Measurements from ENCODE around the gene ZNF430. TPM values are rescaled to one million over a fixed set of nuclear protein-coding genes. Genes with fewer than 3 reads are reported as not detected.

ZNF430 gene
- total RNA-seq, 1 donor from 2014 or later, result 3.1 TPM

DNA sequence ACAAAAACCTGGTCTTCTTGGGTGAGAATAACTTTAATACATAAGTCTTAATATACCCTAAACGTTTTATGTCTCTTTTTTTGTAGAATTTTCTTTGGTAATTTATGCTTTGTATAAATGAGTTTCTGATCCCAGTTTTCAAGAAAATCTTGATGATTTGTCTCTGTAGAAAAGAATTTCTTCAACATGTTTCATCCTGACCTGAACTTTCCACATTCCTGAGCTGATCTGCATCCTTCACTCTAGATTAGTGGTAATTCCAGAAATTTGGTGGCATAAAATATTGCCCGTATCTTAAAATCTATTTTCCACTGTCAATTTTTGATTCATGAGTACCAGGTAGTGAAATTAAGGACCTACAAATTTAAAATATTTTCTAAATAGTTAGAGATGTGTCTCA, 77.8 kb downstream of the ZNF430 start:
- Histone ChIP-seq H3K4me1 (no peaks in the 10 kb centered on the region), H3K4me3 (no peak overlapping the region), H3K9me3 (replicated peaks) (no peaks in the 10 kb centered on the region), H3K36me3 (peaks cover 8% of the 10 kb centered on the region), H3K27ac (replicated peaks) (no peak overlapping the region), H3K27me3 (ENCODE audit: low read depth) (no peaks in the 10 kb centered on the region)
- intact Hi-C loops (cut with micrococcal nuclease), result no loop called here
- no peak for DNase-seq
- TF ChIP-seq, protein P1, sequence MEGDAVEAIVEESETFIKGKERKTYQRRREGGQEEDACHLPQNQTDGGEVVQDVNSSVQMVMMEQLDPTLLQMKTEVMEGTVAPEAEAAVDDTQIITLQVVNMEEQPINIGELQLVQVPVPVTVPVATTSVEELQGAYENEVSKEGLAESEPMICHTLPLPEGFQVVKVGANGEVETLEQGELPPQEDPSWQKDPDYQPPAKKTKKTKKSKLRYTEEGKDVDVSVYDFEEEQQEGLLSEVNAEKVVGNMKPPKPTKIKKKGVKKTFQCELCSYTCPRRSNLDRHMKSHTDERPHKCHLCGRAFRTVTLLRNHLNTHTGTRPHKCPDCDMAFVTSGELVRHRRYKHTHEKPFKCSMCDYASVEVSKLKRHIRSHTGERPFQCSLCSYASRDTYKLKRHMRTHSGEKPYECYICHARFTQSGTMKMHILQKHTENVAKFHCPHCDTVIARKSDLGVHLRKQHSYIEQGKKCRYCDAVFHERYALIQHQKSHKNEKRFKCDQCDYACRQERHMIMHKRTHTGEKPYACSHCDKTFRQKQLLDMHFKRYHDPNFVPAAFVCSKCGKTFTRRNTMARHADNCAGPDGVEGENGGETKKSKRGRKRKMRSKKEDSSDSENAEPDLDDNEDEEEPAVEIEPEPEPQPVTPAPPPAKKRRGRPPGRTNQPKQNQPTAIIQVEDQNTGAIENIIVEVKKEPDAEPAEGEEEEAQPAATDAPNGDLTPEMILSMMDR (IDR thresholded peaks at IDR 0.05; ENCODE audit: borderline replicate concordance), result no peak

DNA sequence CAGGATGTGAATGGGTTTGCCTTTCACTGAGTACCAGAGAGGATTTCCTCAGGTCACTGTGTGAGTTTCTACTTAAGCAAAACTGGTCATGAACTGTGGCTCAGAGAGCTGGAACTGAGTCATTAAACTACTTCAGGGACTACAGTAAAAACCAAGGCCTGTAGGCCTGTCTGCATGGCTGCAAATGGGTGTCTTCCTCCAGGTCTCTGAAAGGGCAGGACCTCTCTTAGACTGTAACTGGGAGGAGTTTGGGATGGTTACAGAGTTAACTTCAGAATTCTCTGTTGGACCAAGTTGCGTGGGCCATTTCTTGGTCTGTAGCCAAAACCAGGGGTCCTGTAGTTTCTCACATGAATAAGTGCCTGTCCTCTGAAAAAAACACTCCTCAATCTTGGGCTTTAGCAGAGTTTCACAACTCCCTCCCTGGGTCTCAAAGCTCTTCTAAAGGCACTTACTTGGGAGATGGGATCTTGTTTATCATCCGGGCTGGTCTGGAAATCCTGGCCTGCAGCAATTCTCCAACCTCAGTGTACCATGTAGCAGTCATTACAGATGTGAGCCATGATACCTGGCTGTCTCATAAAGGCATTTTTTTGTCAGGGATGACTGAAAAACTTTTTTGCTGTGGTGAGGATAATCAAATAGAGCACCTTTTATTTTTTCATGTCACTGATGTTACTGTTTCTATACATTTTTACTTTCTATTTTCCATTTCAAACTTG, 81.2 kb downstream of the ZNF430 start:
- no peaks in the 10 kb centered on the region for H3K27me3 ChIP-seq (ENCODE audit: low read depth)
- no peaks in the 10 kb centered on the region for H3K9me3 ChIP-seq (replicated peaks)
- TF ChIP-seq, protein P1 (IDR thresholded peaks at IDR 0.05; ENCODE audit: borderline replicate concordance), result no peak
- H3K4me3 ChIP-seq, result no peak overlapping the region
- H3K27ac ChIP-seq (replicated peaks), result no peak overlapping the region
- intact Hi-C loops (cut with micrococcal nuclease), result no loop called here
- peaks cover 15% of the 10 kb centered on the region for H3K36me3 ChIP-seq
- no peak for DNase-seq
- no peaks in the 10 kb centered on the region for H3K4me1 ChIP-seq

DNA sequence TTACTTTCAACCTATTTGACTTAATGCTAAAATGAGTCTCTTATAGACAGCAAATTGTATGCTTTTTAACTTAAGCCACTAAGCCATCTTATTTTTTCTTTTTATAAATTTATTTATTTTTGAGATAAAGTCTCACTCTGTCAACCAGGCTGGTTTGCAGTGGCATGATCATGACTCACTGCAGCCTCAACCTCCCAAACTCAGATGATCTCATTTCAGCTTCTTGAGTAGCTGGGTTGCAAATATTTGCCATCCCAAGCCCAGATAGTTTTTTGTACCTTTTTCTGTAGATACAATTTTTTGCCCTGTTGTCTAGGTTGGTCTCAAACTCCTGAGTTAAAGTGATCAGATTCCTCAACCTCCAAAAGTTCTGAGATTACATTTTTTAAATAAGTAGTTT, 88.7 kb downstream of the ZNF430 start:
- peaks cover 18% of the 10 kb centered on the region for H3K36me3 ChIP-seq
- intact Hi-C loops (cut with micrococcal nuclease), result no loop called here
- no peak for DNase-seq
- H3K4me3 ChIP-seq, result no peak overlapping the region
- H3K9me3 ChIP-seq (replicated peaks), result peaks cover 16% of the 10 kb centered on the region
- H3K27me3 ChIP-seq (ENCODE audit: low read depth), result no peaks in the 10 kb centered on the region
- no peak overlapping the region for H3K27ac ChIP-seq (replicated peaks)
- H3K4me1 ChIP-seq, result no peaks in the 10 kb centered on the region
- TF ChIP-seq, protein P1 (IDR thresholded peaks at IDR 0.05; ENCODE audit: borderline replicate concordance), result no peak

Other genes starting within 250 kb of the ZNF430 start
- 0.91 TPM for gene ZNF66, start 244.4 kb upstream of the ZNF430 start, total RNA-seq
- 2.3 TPM for gene ZNF85, start 97.4 kb upstream of the ZNF430 start, total RNA-seq
- gene ZNF714, start 61.5 kb downstream of the ZNF430 start, total RNA-seq, result 1.7 TPM
- 12.4 TPM for gene ZNF431, start 121.4 kb downstream of the ZNF430 start, total RNA-seq